ENCODE results near the gene ASCL5. TPM values are rescaled to one million over a fixed set of nuclear protein-coding genes. Genes with fewer than 3 reads are reported as not detected.

ASCL5 gene
- total RNA-seq, 1 experiment from 2014 or later, result not detected

- ChIA-PET POLR2A (ENCODE audit: low non-redundant PET) (no interaction called here), CTCF (no interaction called here)
- no peaks in the 10 kb centered on the region for H3K27me3 ChIP-seq (replicated peaks; ENCODE audit: insufficient read depth, low read depth, low read length, poor library complexity)
- no peak for TF ChIP-seq CTCF (conservative IDR thresholded peaks at IDR 0.05; ENCODE audit: low read depth, low read length)
- TF ChIP-seq EZH2 (IDR thresholded peaks at IDR 0.05; ENCODE audit: borderline replicate concordance, low read depth, low read length, poor library complexity, severe bottlenecking), result no peak
- DNase-seq (ENCODE audit: low spot score), result no peak
- no peaks in the 10 kb centered on the region for H3K9me3 ChIP-seq (ENCODE audit: low read depth, low read length, poor library complexity, severe bottlenecking)
- H3K36me3 ChIP-seq (ENCODE audit: insufficient read depth, low read length, poor library complexity, severe bottlenecking), result no peaks in the 10 kb centered on the region
- H3K4me1 ChIP-seq (ENCODE audit: insufficient read depth, low read length, poor library complexity, severe bottlenecking), result no peaks in the 10 kb centered on the region
- no peak overlapping the region for H3K27ac ChIP-seq (ENCODE audit: low read depth, low read length, poor library complexity, severe bottlenecking)
- no TSS peak for BruUV-seq (replicated peaks)
- intact Hi-C loops (cut with micrococcal nuclease; ENCODE audit: unreplicated experiment), result no loop called here
- H3K4me3 ChIP-seq (ENCODE audit: low read depth, low read length, poor library complexity, severe bottlenecking), result no peak overlapping the region
Measured at GRCh38 chr1:201068976-201069375, 58.0 kb downstream of the ASCL5 start.

- H3K4me1 ChIP-seq (ENCODE audit: insufficient read depth, low read length, poor library complexity, severe bottlenecking), result no peaks in the 10 kb centered on the region
- intact Hi-C loops (cut with micrococcal nuclease; ENCODE audit: unreplicated experiment), result no loop called here
- CTCF ChIA-PET, result no interaction called here
- TF ChIP-seq CTCF (conservative IDR thresholded peaks at IDR 0.05; ENCODE audit: low read depth, low read length), result no peak
- no peak overlapping the region for H3K4me3 ChIP-seq (ENCODE audit: low read depth, low read length, poor library complexity, severe bottlenecking)
- POLR2A ChIA-PET (ENCODE audit: low non-redundant PET), result no interaction called here
- no peaks in the 10 kb centered on the region for H3K36me3 ChIP-seq (ENCODE audit: insufficient read depth, low read length, poor library complexity, severe bottlenecking)
- H3K27me3 ChIP-seq (replicated peaks; ENCODE audit: insufficient read depth, low read depth, low read length, poor library complexity), result no peaks in the 10 kb centered on the region
- no peak overlapping the region for H3K27ac ChIP-seq (ENCODE audit: low read depth, low read length, poor library complexity, severe bottlenecking)
- no TSS peak for BruUV-seq (replicated peaks)
- H3K9me3 ChIP-seq (ENCODE audit: low read depth, low read length, poor library complexity, severe bottlenecking), result no peaks in the 10 kb centered on the region
- DNase-seq (ENCODE audit: low spot score), result no peak
Measured at GRCh38 chr1:201066986-201067385, 60.0 kb downstream of the ASCL5 start.

GRCh38 chr1:201065686-201066085 is 61.3 kb downstream of the ASCL5 start:
- Histone ChIP-seq H3K27ac (ENCODE audit: low read depth, low read length, poor library complexity, severe bottlenecking) (no peak overlapping the region), H3K27me3 (replicated peaks; ENCODE audit: insufficient read depth, low read depth, low read length, poor library complexity) (no peaks in the 10 kb centered on the region), H3K4me1 (ENCODE audit: insufficient read depth, low read length, poor library complexity, severe bottlenecking) (no peaks in the 10 kb centered on the region), H3K9me3 (ENCODE audit: low read depth, low read length, poor library complexity, severe bottlenecking) (no peaks in the 10 kb centered on the region), H3K36me3 (ENCODE audit: insufficient read depth, low read length, poor library complexity, severe bottlenecking) (no peaks in the 10 kb centered on the region), H3K4me3 (ENCODE audit: low read depth, low read length, poor library complexity, severe bottlenecking) (no peak overlapping the region)
- TF ChIP-seq EZH2 (IDR thresholded peaks at IDR 0.05; ENCODE audit: borderline replicate concordance, low read depth, low read length, poor library complexity, severe bottlenecking), result no peak
- TF ChIP-seq CTCF (conservative IDR thresholded peaks at IDR 0.05; ENCODE audit: low read depth, low read length), result no peak
- no peak for DNase-seq (ENCODE audit: low spot score)
- ChIA-PET POLR2A (ENCODE audit: low non-redundant PET) (no interaction called here), CTCF (no interaction called here)
- no TSS peak for BruUV-seq (replicated peaks)
- intact Hi-C loops (cut with micrococcal nuclease; ENCODE audit: unreplicated experiment), result no loop called here
